HG03280 (cell line): Measurements from ENCODE around the gene PLA2G4B.

Experiments
- ATAC-seq: cut with Tn5 transposase; IDR thresholded peaks from one replicate; pipeline ENCODE4 v1.9.1; 2021; ENCODE audit warnings: mild to moderate bottlenecking, moderate library complexity; ENCODE audit not compliant: unreplicated experiment

The PLA2G4B gene

GRCh38 chr15:41809121-41809520 is 29.5 kb upstream of the PLA2G4B start:
- no peak for ATAC-seq

GRCh38 chr15:41809526-41810220 is 29.0 kb upstream of the PLA2G4B start:
- ATAC-seq: no peak

GRCh38 chr15:41810651-41811431 is 27.8 kb upstream of the PLA2G4B start:
- no peak for ATAC-seq

- ATAC-seq: no peak
Observed at GRCh38 chr15:41811432-41812195, 27.0 kb upstream of the PLA2G4B start.

- no peak for ATAC-seq
Observed at GRCh38 chr15:41812820-41813375, 25.7 kb upstream of the PLA2G4B start.

GRCh38 chr15:41813426-41813825 is 25.2 kb upstream of the PLA2G4B start:
- no peak for ATAC-seq

GRCh38 chr15:41814534-41814933 is 24.1 kb upstream of the PLA2G4B start:
- ATAC-seq: no peak

- no peak for ATAC-seq
Observed at GRCh38 chr15:41816788-41817187, 21.9 kb upstream of the PLA2G4B start.

GRCh38 chr15:41817327-41817726 is 21.3 kb upstream of the PLA2G4B start:
- ATAC-seq: no peak

GRCh38 chr15:41817781-41818180 is 20.9 kb upstream of the PLA2G4B start:
- ATAC-seq: no peak

- ATAC-seq: no peak
Observed at GRCh38 chr15:41819455-41820050, 19.1 kb upstream of the PLA2G4B start.

- ATAC-seq: no peak
Observed at GRCh38 chr15:41820791-41821423, 17.7 kb upstream of the PLA2G4B start.

- no peak for ATAC-seq
Observed at GRCh38 chr15:41821831-41822230, 16.8 kb upstream of the PLA2G4B start.

GRCh38 chr15:41822471-41822870 is 16.2 kb upstream of the PLA2G4B start:
- no peak for ATAC-seq

- ATAC-seq: no peak
Observed at GRCh38 chr15:41822957-41823356, 15.7 kb upstream of the PLA2G4B start.

GRCh38 chr15:41823502-41823901 is 15.1 kb upstream of the PLA2G4B start:
- no peak for ATAC-seq

GRCh38 chr15:41824062-41824745 is 14.4 kb upstream of the PLA2G4B start:
- ATAC-seq: no peak

- ATAC-seq: no peak
Observed at GRCh38 chr15:41825145-41825544, 13.5 kb upstream of the PLA2G4B start.

- ATAC-seq: no peak
Observed at GRCh38 chr15:41825572-41826535, 12.8 kb upstream of the PLA2G4B start.
